Hepatocyte (in vitro differentiated cells): ENCODE data around the gene DDX17.
"Not testable (repeated sequence)": the region's sequence is repeated elsewhere in the genome, so short reads cannot be mapped to it uniquely, and the experiment has no call there.

ENCODE experiments used
- CTCF ChIP-seq: fragments of 200-600 bp; sonication (generic); IDR thresholded peaks from 2 replicates; pipeline ENCODE4 v1.5.1; 2016; ENCODE audit warnings: antibody characterized with exemption, mild to moderate bottlenecking; ENCODE audit not compliant: poor library complexity
- EZH2phosphoT487 ChIP-seq: fragments of 200-600 bp; sonication (generic); IDR thresholded peaks from one replicate; pipeline ENCODE4 v1.6.1; 2018; ENCODE audit warnings: antibody characterized with exemption, mild to moderate bottlenecking, low read depth, moderate library complexity; ENCODE audit not compliant: unreplicated experiment, severe bottlenecking

GRCh38 chr22:38470179-38470578 lies 35.9 kb downstream of the DDX17 start:
- not testable (repeated sequence) for TF ChIP-seq CTCF, EZH2phosphoT487
